DOHH2 (cell line): ENCODE measurements around the gene STARD10.
"Not testable (repeated sequence)": the region's sequence is repeated elsewhere in the genome, so short reads cannot be mapped to it uniquely, and the experiment has no call there.

Source experiments
- H3F3A ChIP-seq: fragments of 200-600 bp; sonication (generic), shearing (Covaris generic); 2 replicates; pipeline ENCODE4 v1.6.0; 2016; ENCODE audit warnings: antibody characterized with exemption, mild to moderate bottlenecking; ENCODE audit not compliant: control insufficient read depth, insufficient read depth
- H3K27ac ChIP-seq: fragments of 200-600 bp; sonication (generic); 2 replicates; pipeline ENCODE4 v1.5.1; 2014; ENCODE audit warnings: low read depth, mild to moderate bottlenecking, low read length, moderate library complexity
- H3K27me3 ChIP-seq: fragments of 200-600 bp; sonication (generic); 2 replicates; pipeline ENCODE4 v1.6.1; 2014; ENCODE audit warnings: mild to moderate bottlenecking, low read length, mixed read lengths; ENCODE audit not compliant: control insufficient read depth
- H3K36me3 ChIP-seq: fragments of 200-600 bp; sonication (generic); 2 replicates; pipeline ENCODE4 v1.6.1; 2014; ENCODE audit warnings: mild to moderate bottlenecking, low read length, moderate library complexity, mixed read lengths; ENCODE audit not compliant: control insufficient read depth
- H3K4me1 ChIP-seq: fragments of 200-600 bp; sonication (generic); 2 replicates; pipeline ENCODE4 v1.6.1; 2014; ENCODE audit warnings: mild to moderate bottlenecking, low read length, mixed read lengths; ENCODE audit not compliant: control insufficient read depth
- H3K4me2 ChIP-seq: fragments of 200-600 bp; sonication (generic); 2 replicates; pipeline ENCODE4 v1.6.0; 2014; ENCODE audit warnings: mild to moderate bottlenecking, low read length, moderate library complexity
- H3K4me3 ChIP-seq: fragments of 200-600 bp; sonication (generic); 2 replicates; pipeline ENCODE4 v1.5.1; 2014; ENCODE audit warnings: mild to moderate bottlenecking, low read length, mixed read lengths
- H3K79me2 ChIP-seq: fragments of 200-600 bp; sonication (generic); 2 replicates; pipeline ENCODE4 v1.6.1; 2014; ENCODE audit warnings: mild to moderate bottlenecking, low read length, mixed read lengths; ENCODE audit not compliant: control insufficient read depth
- H3K9me2 ChIP-seq: fragments of 200-600 bp; sonication (generic); replicated peaks from 2 replicates; pipeline ENCODE4 v1.6.1; 2014; ENCODE audit warnings: mild to moderate bottlenecking, low read length, mixed read lengths; ENCODE audit not compliant: control insufficient read depth
- H3K9me3 ChIP-seq: fragments of 200-600 bp; sonication (generic); 2 replicates; pipeline ENCODE4 v1.6.1; 2014; ENCODE audit warnings: antibody characterized with exemption, low read length, mixed read lengths; ENCODE audit not compliant: control insufficient read depth, insufficient read depth
- H4K20me1 ChIP-seq: fragments of 200-600 bp; sonication (generic); 2 replicates; pipeline ENCODE4 v1.6.0; 2014; ENCODE audit warnings: low read depth, mild to moderate bottlenecking, antibody characterized with exemption, low read length, moderate library complexity; ENCODE audit not compliant: control insufficient read depth, insufficient read depth
- CTCF ChIP-seq: fragments of 200-600 bp; sonication (generic); IDR thresholded peaks from one replicate; pipeline ENCODE4 v1.5.1; 2014; ENCODE audit warnings: antibody characterized with exemption, mild to moderate bottlenecking, low read depth, low read length; ENCODE audit not compliant: poor library complexity, severe bottlenecking
- EZH2phosphoT487 ChIP-seq: fragments of 200-600 bp; sonication (generic); IDR thresholded peaks from 2 replicates; pipeline ENCODE4 v1.6.1; 2017; ENCODE audit warnings: borderline replicate concordance, mild to moderate bottlenecking, antibody characterized with exemption, low read length, moderate library complexity, mixed read lengths

The STARD10 gene

GRCh38 chr11:72828081-72828567 is 34.3 kb upstream of the STARD10 start:
- peaks cover 94% of the 10 kb centered on the region for H3K36me3 ChIP-seq
- TF ChIP-seq CTCF: no peak
- no peak for TF ChIP-seq EZH2phosphoT487

GRCh38 chr11:72827656-72828055 is 33.8 kb upstream of the STARD10 start:
- not testable (repeated sequence) for H3K27me3 ChIP-seq, H4K20me1 ChIP-seq, H3K27ac ChIP-seq, H3K4me2 ChIP-seq, H3K9me2 ChIP-seq, H3K9me3 ChIP-seq, H3K4me3 ChIP-seq, H3K79me2 ChIP-seq
- Histone ChIP-seq H3F3A (peaks cover 19% of the 10 kb centered on the region), H3K36me3 (peaks cover 94% of the 10 kb centered on the region), H3K4me1 (peaks cover 21% of the 10 kb centered on the region)

More at GRCh38 chr11:72828081-72828567, 34.3 kb upstream of the STARD10 start:
- H3K27me3 ChIP-seq: no peaks in the 10 kb centered on the region
- H3K27ac ChIP-seq: no peak overlapping the region
- no peaks in the 10 kb centered on the region for H3K9me2 ChIP-seq
- no peak overlapping the region for H3K4me2 ChIP-seq
- no peaks in the 10 kb centered on the region for H4K20me1 ChIP-seq
- H3K4me1 ChIP-seq: peaks cover 16% of the 10 kb centered on the region
- peaks cover 18% of the 10 kb centered on the region for H3F3A ChIP-seq
- no peak overlapping the region for H3K4me3 ChIP-seq
- peaks cover 3% of the 10 kb centered on the region; the same call in 1 of the 2 replicates for H3K79me2 ChIP-seq
- no peaks in the 10 kb centered on the region for H3K9me3 ChIP-seq

GRCh38 chr11:72826942-72827480 is 33.2 kb upstream of the STARD10 start:
- H3K9me2 ChIP-seq: no peaks in the 10 kb centered on the region
- peaks cover 15% of the 10 kb centered on the region for H3F3A ChIP-seq
- H3K4me2 ChIP-seq: no peak overlapping the region
- no peak overlapping the region for H3K27ac ChIP-seq
- TF ChIP-seq EZH2phosphoT487: no peak
- TF ChIP-seq CTCF: no peak
- H3K27me3 ChIP-seq: no peaks in the 10 kb centered on the region
- H3K4me1 ChIP-seq: peaks cover 27% of the 10 kb centered on the region
- no peak overlapping the region for H3K4me3 ChIP-seq
- no peaks in the 10 kb centered on the region for H3K9me3 ChIP-seq
- no peaks in the 10 kb centered on the region for H4K20me1 ChIP-seq
- peaks cover 89% of the 10 kb centered on the region for H3K36me3 ChIP-seq
- peaks cover 6% of the 10 kb centered on the region; the same call in 1 of the 2 replicates for H3K79me2 ChIP-seq

GRCh38 chr11:72826191-72826941 is 32.5 kb upstream of the STARD10 start:
- TF ChIP-seq CTCF (no peak), EZH2phosphoT487 (no peak)
- Histone ChIP-seq H4K20me1 (no peaks in the 10 kb centered on the region), H3K4me2 (no peak overlapping the region), H3K36me3 (peaks cover 87% of the 10 kb centered on the region), H3K9me3 (no peaks in the 10 kb centered on the region), H3K4me3 (no peak overlapping the region), H3F3A (peaks cover 12% of the 10 kb centered on the region), H3K27ac (no peak overlapping the region), H3K27me3 (no peaks in the 10 kb centered on the region), H3K9me2 (no peaks in the 10 kb centered on the region), H3K4me1 (peaks cover 34% of the 10 kb centered on the region), H3K79me2 (peaks cover 6% of the 10 kb centered on the region; the same call in 1 of the 2 replicates)
